HTERT RPE-1 (cell line): ENCODE results near the gene PPP2R5B.

Experiments used
- in situ Hi-C: fragments of 300-500 bp; cut with MboI; formaldehyde crosslinking; loops from 4 replicates; pipeline ENCODE4 v1.14.3; 2020; ENCODE audit warnings: low sequenced_read_pairs

PPP2R5B gene

DNA sequence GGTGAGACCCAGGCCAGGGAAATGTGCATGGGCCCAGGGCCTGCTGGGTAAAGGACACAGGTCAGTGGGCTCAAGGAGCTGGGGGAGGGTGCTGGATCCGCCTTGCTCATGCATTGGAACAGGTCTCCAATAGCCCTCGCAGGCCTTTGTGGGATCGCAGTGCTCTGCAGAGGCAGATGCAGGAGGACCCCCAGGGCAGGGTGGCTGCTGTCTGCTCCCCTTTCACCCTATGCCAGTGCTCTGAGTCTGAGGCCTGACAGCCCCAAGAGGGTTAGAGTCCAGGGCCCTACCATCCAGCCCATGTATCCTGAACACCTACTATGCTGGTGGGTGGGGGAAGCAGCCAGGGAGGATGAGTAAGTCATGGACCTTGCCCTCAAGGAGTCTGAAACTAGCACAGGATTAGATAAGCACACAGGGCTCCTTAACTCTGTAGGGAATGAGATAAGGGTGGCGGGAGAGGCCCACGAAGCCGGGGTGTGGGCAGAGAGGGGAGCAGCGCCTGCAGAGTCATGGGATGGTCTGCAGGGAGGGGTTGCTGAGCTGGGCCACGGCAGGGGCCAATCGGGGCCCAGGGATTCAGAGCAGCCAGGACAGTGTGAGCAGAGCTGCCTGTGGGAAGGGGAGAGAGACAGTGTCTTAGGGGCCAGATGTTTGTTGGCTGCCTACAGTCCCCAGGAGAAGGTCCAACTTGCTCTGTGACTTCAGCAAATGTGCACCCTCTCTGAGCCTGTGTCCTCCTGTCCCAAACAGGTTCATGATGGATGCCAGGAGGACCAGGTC lies 35.6 kb upstream of the PPP2R5B start:
- in situ Hi-C loops, result no loop called here

DNA sequence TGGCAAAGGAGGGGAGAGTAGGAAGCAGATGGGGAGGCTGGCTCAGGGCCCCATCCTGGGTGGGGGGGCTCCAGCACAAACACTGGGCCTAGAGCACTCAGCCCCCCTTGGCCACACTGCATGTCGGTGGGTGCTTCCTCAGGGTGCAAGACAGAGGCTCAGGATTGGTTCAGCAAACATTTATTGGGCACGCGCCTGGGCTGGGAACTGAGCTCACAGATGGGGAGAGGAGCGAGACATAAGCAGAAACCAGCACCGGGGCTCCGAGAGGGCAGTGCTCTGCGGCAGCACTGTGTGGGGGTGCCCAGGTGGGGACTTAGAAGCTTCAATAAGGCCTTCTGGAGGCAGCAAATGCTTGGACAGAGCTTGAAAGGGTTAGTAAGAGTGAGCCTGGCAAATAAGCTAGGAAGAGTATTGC lies 34.0 kb upstream of the PPP2R5B start:
- in situ Hi-C loops, result no loop called here

DNA sequence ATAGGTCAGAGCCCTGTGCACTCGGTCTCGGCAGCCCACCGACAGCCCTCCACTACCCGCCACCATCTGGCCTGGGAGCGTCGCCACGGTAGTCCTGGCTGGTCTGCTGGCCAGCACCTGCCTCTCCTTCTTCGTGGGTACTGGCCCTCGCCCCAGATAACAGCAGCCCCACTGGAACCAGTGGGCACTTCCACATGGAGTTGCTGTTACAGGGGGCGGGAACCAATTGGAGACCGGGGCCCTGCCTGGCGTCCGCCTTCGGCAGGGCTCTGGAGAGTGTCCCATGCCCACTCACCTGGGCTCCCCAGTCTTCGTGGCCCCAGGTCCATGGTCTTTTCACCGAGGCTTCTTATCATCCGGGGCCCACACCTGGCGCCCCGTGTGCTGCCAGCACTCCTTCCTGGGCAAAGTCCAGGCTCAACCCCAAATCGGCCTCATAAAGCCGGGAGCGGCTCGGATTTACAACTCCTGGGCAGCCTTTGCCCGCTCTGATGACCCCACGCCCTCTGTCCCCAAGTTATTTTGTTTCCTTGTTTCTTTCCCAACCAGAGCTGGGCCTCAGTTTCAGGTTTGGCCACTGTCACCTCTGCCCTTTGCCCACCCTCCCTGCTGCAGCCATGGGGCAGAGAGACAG lies 33.2 kb upstream of the PPP2R5B start:
- in situ Hi-C loops, result no loop called here

DNA sequence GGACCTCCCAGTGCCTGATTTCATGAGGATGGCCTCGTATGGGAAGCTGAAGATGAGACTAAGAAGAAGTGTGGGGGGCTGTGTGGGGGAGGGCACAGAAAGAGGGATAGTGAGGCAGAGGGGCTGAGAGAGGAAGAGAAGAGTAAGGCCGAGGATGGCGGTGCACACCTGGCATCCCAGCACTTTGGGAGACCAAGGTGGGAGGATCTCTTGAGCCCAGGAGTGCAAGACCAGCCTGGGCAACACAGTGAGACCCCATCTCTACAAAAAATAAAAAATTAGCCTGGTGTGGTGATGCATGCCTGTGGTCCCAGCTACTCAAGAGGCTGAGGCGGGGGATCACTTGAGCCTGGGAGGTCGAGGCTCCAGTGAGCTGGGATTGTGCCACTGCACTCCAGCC lies 32.6 kb upstream of the PPP2R5B start:
- in situ Hi-C loops, result no loop called here

DNA sequence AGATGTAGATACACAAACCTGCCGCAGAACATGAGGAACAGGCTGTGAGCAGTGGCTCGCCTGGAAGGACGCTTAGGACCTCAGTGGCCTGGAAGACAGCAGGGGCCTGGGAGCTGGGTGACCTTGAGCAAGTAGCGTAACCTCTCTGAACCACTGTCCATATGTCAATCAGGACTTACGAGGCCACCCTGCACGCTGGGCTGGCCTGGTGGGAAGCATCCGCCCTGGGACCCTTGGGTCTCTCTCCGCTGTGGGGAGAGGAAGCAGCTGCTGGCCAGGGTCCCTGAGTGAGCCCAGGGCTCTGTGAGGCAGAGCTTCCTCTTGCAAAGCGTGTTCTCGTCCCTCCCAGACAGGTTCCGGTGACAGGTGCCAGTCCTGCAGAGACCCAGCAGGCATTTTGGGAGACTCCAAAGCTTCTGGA lies 32.1 kb upstream of the PPP2R5B start:
- in situ Hi-C loops, result no loop called here

DNA sequence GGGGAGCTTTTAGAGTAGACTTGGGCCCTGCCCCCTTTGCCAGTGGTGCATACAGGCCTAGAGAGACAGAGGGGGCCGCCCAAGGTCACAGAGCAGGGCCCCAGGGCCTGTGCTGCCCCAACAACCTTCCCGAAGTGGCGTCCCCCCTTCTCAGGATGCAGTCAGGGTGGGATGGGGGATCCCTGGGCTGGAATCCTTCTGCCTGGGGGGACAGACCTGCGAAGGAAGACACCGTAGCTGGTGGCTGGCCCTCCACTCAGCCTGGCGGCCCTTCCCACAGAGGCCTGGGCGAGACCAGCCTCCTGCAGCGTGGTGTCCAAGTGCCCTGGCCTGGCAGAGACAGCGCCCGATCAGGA lies 31.7 kb upstream of the PPP2R5B start:
- in situ Hi-C loops, result no loop called here

DNA sequence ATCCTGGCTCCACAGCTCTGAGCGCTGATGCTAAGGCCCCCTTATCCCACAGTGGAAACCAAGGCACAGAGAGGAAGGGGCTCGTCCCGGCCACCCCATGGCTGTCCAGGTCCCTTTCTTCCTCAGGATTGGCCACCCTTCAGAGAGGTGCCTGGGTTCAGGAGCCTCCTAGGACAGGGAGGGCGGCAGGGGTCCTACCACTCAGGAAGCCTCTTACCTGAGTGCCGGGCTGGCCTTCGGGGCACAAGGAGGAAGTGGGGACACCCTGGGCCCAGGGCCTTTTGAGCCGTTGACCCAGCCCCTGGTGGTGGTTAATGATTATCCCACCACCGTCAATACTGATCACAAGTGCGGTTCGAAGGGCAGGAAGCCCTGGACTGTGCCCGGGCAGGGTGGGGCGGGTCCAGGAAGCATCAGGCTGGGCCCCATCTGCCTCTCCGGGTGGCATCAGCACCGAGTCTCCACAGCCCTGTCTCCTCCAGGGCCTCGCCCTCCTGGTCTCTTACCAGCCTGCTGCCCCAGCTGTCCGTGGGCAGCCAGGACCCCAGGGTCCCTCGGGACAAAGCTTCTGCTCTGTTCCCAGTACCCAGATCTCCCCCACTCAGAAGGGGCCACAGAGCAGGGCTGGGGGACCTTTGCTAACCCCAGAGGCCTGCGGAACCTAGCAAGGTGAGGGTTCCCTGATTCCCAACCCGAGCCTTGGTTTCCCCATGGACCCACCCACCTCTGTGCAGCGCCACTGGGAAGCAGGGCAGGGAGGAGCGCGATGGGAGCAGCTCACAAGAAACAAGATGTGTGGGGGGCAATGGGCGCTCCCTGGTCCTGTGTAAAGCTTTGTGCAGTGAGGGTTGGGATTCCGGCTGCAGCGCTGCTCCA lies 31.1 kb upstream of the PPP2R5B start:
- in situ Hi-C loops, result no loop called here

DNA sequence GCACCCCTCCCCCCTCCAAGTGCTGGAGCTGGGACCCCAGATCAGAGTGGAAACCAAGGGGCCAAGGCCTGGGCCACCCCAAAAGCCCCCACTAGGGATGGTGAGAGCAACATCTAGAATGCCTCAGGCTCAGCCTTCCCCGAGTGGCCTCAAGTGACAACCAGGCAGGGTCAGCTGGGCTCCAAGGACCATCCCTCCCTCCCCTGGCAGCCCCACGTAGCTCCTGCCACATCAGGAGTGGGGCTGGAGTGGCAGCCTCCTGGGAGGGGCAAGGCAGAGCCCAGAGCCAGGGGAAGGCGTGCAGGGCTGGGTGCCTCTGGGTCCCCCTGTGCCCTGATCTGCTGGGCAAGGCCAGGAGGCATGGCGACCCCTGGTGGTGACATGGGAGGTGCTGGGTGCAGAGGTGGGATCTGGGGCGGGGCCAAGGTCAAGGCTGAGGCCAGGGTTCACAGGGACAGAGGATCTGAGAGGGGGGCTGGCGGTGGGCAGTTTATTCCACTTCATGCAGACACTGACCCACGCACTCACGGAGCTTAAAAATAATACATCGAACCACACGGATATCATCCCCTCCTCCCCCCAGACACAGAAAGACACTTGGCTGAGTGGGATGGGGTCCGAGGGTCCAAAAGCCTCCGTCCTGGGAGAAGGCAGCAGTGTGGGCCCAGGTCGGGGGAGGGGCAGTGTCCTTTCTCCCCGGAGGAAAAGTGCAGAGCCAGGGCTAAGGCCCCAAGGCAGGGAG lies 30.2 kb upstream of the PPP2R5B start:
- in situ Hi-C loops, result no loop called here

DNA sequence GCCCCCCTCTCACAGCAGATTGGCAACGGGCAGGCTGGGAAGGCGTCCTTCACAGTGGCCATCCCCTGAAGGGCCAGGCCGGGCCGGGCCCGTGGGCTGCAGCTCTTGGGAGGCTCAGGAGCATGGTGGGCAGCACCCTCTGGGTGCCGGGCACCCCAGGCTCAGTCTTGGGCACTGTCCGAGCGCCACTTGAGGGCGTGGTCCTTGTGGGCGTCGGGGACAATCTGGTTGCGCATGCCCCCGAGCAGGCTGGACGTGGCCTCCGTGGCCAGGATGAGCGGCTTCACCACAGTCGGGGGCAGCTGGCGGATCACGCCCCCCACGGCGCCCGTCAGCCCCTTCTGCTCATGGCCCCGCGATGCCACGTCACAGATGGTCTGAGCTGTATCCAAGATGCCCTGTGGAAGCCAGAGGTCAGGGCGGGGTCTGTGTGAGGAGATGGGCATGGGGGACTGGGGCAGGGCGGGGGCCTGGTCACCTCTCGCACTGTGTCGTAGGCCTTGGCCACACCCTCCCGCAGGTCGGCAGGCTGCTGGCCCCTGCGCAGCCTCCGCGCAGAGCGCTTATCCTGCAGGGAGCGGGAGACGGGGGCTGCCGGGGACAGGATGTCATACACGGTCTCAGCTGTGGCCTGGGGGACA lies 29.6 kb upstream of the PPP2R5B start:
- in situ Hi-C loops, result no loop called here

DNA sequence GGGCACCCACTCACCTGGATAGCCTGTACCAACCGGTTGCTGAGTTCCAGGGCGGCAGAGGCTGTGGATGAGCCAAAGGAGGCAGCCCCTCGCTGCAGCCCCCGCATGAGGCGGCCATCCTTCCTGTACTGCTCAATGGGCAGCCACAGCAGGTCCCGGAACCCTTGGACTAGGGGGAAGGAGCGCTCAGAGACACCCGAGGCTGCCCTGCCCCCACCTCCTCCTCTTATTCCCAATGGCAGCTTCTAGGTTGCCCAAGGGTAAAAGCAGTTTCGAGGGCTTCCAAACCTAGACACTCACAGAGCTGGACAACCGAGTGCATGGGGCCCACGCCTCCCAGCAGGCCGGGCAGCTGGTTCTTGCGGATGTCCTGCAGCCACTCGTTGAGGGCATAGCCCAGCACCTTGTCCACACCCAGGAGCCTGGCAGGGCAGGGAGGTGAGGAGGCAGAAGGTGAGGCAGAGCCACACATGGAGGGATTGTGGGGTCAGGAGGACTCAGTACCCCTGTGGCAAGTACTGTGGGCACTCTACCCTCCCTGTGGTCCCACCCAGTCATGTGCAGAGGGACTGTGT lies 28.0 kb upstream of the PPP2R5B start:
- in situ Hi-C loops, result no loop called here

DNA sequence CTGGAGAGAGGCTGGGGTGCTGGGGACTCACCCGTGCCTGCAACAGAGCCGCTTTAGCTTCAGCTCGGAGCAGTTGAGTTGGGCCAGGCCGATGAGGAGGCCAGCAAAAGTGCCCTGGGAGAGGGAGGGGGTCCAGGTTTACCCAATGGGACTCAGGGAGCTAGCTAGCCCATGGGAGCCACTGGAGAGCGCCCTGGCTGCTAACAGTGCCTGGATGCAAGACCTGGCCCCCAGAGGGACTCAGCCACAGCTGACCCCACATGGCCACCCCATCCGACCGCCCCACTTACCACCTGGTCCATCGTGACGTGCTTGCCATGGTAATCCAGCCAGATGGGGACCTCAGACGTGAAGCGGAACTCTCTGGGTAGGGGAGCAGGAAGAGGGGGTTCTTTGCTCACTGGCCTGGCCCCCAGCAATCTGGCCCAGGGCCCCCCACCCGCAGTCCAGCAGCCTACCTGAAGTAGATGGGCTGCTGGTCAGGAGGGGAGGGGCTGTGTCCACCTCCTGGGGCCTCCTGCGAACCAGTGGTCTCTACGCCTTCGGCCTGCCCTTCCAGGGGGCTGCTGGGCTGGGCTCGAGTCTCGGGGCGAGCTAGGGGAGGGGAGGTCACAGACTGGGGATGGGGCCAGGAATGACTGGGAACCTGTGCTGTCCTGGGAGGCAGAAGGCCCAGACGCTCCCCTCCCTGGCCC lies 27.0 kb upstream of the PPP2R5B start:
- in situ Hi-C loops, result no loop called here

DNA sequence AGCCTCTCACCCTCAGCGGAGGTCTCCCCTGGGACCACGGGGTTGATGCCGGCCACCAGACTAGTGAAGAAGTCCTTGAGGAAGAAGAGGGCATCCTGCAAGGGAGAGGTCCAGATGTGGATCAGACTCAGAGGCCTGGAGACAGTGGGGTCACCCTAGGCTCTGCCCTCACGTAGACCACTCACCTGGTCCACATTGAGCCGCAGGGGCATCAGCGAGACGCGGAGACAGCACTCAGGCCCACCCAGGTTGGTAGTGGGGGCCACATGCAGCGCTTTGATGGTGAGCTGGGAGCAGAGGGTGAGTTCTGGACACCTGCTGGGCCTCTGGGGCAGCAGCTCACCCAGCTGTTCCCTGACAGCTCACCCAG lies 26.4 kb upstream of the PPP2R5B start:
- in situ Hi-C loops, result no loop called here

DNA sequence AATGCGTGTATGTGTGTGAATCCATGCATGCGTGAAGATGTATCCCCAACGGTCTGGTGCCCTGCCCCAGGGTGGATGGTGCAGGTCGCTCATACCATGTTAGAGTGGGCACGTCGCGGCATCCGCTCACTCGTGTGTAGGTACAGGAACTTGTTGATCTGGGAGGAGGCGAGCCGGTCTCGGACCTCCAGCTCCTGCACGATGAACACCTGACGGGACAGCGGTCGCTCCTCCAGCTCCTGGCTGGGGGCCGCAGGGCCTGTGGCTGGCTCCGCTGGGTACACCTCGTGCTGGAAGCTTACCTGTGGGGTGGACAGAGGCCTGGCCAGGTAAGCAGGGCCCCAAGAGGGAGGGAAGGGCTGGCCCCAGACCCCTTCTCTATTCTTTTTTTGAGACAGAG lies 25.9 kb upstream of the PPP2R5B start:
- in situ Hi-C loops, result no loop called here

DNA sequence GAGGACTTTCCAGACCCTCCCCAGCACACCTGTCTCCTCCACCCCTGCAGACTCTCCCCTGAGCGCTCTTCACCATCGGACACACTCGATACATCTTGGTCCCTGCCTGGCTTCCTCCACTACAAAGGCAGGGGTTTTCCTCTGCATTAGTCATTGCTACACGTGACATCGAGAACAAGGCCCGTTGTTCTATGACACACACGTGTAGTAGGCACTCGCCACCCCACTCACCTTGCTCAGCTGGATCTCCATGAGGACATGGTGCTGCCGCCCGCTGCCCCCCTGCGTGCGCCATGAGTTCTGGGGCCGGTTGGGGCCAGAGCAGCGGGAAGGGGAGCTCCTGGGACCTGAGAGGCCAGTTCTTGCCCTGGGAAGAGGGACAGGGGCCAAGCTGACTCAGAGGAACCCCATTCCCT lies 24.2 kb upstream of the PPP2R5B start:
- in situ Hi-C loops, result no loop called here

DNA sequence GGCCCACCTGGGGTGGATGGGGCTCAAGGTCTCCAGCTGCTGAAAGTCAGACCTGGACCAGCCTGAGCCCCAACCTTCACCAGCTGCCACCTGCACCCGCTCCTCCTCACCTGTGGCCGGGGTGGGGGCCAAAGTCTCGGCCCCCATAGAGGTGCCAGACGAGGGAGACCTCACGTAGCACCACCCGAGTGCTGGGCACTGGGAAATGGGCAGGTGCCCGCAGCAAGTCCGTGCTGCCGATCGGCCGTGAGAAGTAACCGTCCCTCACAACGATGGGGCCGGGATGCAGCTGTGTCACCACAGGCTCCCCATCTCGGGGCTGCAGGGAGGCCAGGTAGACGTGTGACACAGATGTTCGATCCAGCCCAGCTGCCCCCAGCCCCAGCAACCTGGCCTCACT lies 23.7 kb upstream of the PPP2R5B start:
- in situ Hi-C loops, result no loop called here

DNA sequence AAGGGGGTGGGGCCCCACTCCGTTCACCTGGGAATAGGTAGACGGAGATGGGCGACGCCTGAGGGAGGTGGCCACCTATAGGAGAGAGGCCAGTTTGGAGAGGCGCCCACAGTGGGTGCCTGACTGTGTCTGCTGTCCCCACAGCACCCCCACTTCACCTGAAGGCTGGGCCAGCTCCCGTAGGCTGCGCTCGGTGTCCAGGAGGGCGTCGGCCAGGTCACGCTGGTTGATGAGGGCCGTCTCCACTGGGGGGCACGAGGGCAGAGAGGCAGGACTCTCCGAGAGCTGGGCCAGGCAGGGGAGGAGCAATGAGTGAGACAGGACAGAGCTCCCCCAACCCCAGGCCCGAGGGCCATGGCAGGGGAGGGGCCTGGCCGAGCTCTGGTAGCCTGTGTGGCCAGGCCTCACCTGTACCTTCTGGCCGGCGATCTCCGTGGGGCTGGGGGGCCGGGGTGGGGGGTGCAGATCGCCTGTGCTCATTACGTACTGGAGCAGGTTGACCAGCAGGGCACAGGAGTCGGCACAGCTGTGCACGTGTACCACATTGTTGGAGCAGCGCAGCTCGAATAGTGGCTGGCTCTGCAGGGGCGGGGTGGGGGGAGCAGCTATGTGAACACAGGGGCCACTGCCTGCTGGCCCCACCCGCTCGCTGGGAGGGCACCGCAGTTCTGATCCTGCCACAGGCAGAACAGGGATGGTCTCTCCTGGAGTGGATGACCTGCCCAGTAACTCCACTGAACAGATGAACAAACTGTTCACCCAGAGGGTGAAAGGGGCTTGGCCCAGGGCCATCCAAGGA lies 22.2 kb upstream of the PPP2R5B start:
- in situ Hi-C loops, result no loop called here

DNA sequence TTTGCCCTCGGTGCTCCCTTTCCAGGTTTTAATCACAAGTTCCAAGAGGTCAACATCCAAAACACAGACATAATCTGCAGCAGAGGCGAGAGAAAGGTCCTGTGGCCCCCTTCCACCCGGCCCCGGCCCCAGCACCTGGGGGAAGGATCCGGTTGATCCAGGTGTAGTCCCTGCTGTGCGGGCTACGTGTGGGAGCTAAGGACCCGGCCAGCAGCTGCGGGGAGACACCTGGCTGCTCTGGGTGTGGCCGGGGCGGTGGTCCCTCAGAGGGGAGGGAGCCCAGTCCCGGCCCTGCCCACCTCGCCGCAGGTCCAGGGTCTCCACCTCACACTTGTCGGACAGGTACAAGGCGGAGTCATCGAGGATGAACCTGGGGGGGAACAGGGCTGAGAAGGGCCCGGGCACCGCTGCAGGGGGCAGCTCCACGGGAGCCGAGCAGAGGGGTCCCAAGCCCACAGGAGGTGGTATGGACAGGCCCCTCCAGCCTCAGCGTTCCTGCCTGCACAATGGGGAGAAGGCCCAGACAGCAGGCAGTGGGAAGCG lies 21.1 kb upstream of the PPP2R5B start:
- in situ Hi-C loops, result no loop called here

DNA sequence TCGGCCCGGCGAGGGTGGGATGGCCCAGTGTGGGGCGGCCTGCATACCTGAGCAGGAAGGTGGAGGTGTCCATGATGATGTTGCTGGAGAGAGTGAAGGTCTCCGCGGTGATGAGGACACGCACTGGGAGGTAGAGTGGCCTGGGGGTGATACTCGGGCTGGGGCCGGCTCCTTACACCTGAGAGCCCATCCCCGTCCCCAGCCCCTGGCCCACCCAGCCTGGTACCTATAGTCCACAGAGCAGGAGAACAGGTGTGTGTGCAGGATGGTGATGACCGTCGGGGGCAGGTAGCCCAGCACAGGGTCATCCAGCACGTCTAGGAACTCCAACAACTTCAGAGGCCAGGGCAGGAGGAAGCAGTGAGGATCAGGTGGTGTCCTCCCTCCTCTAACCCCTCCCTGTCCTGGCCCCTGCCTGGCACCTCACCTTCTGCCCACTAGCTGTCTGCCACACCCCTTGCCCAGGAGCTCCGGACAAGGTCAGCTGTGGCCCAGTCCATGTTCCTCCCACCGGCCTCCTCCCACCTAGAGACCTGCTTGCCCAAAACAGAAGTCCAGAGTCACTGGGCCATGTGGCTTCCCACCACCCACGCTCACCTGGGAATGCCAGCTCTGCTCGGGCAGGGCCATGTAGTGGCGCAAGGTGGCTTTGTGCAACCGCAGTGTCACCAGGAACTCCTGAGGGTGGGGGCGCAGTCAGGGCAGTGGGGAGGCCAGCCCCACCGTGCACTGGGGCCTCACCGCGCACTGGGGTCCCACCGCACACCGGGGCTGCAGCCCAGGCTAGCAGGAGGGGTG lies 18.8 kb upstream of the PPP2R5B start:
- in situ Hi-C loops, result no loop called here
